Calu3 (cell line): Measurements from ENCODE around the gene SSBP2. TPM values are rescaled to one million over a fixed set of nuclear protein-coding genes. Genes with fewer than 3 reads are reported as not detected.

Source experiments
- BruUV-seq: library from RNA; stranded (reverse); fragments of 400-500 nt; replicated peaks from 2 replicates; lab custom pipeline; 2021; lab: Mats Ljungman, UMichigan
- CTCF ChIA-PET: fragments of 300-600 bp; sonication (Branson Sonifier 250); formaldehyde crosslinking; loops from one replicate; lab custom pipeline; 2022; ENCODE audit warnings: antibody characterized with exemption; lab: Charles Lee
- DNase-seq: peaks from one replicate; pipeline ENCODE4 v3.0.0; 2022
- H3K27ac Mint-ChIP-seq: one replicate; pipeline ENCODE4 v1.8.0; 2022; ENCODE audit warnings: mixed read lengths; ENCODE audit not compliant: unreplicated experiment
- H3K27me3 Mint-ChIP-seq: one replicate; pipeline ENCODE4 v1.8.0; 2022; ENCODE audit warnings: mixed read lengths; ENCODE audit not compliant: unreplicated experiment
- H3K36me3 Mint-ChIP-seq: one replicate; pipeline ENCODE4 v1.8.0; 2022; ENCODE audit warnings: mild to moderate bottlenecking, moderate library complexity, mixed read lengths; ENCODE audit not compliant: insufficient read depth, unreplicated experiment
- H3K4me1 Mint-ChIP-seq: one replicate; pipeline ENCODE4 v1.8.0; 2022; ENCODE audit warnings: mild to moderate bottlenecking, low read depth, mixed read lengths; ENCODE audit not compliant: unreplicated experiment
- H3K4me3 Mint-ChIP-seq: one replicate; pipeline ENCODE4 v1.8.0; 2022; ENCODE audit warnings: mild to moderate bottlenecking, low read depth, moderate library complexity, mixed read lengths; ENCODE audit not compliant: unreplicated experiment
- H3K9me3 Mint-ChIP-seq: one replicate; pipeline ENCODE4 v1.8.0; 2022; ENCODE audit warnings: low read depth, mixed read lengths; ENCODE audit not compliant: unreplicated experiment
- intact Hi-C: fragments of 100-400 bp; cut with micrococcal nuclease; formaldehyde crosslinking; loops from one replicate; pipeline ENCODE4 v1.10.0; 2022; ENCODE audit not compliant: unreplicated experiment
- total RNA-seq: library from RNA; stranded (reverse); gene quantifications from 2 replicates; pipeline ENCODE4 v1.2.3, GENCODE V29; 2022
- TF ChIP-seq, protein P1 (sequence below): fragments of 200-600 bp; IDR thresholded peaks from one replicate; pipeline ENCODE4 v1.8.0; 2022; ENCODE audit warnings: antibody characterized with exemption; ENCODE audit not compliant: unreplicated experiment

The SSBP2 gene
- total RNA-seq, 1 experiment from 2014 or later, result 18.9 TPM

DNA sequence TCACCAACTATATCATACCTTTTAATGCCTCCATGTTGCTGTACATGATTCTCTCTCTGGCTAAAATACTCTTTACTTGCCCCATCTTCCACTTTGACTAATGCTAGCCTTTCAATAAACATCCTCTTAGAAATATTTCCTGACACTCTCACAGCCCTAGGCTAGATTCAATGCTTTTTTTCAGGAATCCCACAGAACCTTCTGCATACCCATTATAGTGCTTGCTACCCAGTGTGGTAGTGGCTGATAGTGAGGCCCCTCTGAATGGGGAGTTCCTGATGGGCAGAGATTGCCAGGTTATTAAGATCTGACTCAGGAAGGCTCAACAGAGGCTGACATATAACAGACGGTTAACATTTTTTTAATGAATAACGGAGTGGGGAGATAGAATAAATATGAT lies 11.6 kb downstream of the SSBP2 start:
- H3K4me3 Mint-ChIP-seq, result no peak overlapping the region
- CTCF ChIA-PET, result no interaction called here
- H3K36me3 Mint-ChIP-seq, result no peaks in the 10 kb centered on the region
- no TSS peak for BruUV-seq
- no peaks in the 10 kb centered on the region for H3K9me3 Mint-ChIP-seq
- peaks cover 9% of the 10 kb centered on the region for H3K4me1 Mint-ChIP-seq
- intact Hi-C loops, result no loop called here
- no peak overlapping the region for H3K27ac Mint-ChIP-seq
- H3K27me3 Mint-ChIP-seq, result no peaks in the 10 kb centered on the region
- DNase-seq, result no peak
- TF ChIP-seq, protein P1, sequence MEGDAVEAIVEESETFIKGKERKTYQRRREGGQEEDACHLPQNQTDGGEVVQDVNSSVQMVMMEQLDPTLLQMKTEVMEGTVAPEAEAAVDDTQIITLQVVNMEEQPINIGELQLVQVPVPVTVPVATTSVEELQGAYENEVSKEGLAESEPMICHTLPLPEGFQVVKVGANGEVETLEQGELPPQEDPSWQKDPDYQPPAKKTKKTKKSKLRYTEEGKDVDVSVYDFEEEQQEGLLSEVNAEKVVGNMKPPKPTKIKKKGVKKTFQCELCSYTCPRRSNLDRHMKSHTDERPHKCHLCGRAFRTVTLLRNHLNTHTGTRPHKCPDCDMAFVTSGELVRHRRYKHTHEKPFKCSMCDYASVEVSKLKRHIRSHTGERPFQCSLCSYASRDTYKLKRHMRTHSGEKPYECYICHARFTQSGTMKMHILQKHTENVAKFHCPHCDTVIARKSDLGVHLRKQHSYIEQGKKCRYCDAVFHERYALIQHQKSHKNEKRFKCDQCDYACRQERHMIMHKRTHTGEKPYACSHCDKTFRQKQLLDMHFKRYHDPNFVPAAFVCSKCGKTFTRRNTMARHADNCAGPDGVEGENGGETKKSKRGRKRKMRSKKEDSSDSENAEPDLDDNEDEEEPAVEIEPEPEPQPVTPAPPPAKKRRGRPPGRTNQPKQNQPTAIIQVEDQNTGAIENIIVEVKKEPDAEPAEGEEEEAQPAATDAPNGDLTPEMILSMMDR, result no peak

DNA sequence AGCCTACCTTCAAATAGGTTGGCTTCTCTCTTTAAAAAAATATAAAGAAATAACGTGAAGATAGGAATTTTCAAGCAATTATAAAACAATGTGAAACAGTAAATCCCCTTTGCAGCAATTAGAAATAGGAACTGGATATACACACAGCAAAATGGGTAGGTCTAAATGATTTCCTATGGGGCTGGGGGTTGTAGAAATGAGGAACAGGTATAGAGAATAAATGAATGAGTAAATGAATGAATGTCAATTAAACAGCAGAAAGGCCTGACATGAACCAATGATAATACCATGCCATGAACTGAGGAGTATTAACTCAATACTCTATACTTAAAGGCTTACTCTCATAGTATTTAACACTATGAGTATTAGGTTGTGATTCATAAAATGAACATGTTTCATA lies 21.6 kb downstream of the SSBP2 start:
- H3K27ac Mint-ChIP-seq, result no peak overlapping the region
- H3K9me3 Mint-ChIP-seq, result no peaks in the 10 kb centered on the region
- DNase-seq, result no peak
- H3K27me3 Mint-ChIP-seq, result no peaks in the 10 kb centered on the region
- TF ChIP-seq, protein P1, result no peak
- CTCF ChIA-PET, result no interaction called here
- intact Hi-C loops, result no loop called here
- H3K4me3 Mint-ChIP-seq, result no peak overlapping the region
- no peaks in the 10 kb centered on the region for H3K36me3 Mint-ChIP-seq
- H3K4me1 Mint-ChIP-seq, result no peaks in the 10 kb centered on the region
- BruUV-seq, result no TSS peak

DNA sequence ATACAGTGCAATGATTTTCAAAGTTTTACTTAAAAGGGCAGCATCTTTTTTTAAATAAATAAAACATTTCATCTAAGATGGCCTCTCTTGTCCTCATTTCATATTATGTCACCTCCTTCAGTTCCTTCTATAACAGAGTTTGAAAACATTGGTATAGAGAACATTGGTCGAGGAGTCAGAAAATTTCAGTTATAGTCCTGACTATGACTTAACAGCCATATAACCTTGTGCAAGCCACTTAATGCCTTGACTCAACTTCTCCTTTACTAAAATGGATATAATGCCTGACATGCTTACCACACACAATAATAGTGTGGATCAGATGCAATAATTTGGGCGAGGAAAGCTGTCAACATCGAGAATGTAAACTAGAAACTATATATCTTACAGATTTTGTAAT lies 22.6 kb downstream of the SSBP2 start:
- DNase-seq, result no peak
- H3K27ac Mint-ChIP-seq, result no peak overlapping the region
- CTCF ChIA-PET, result no interaction called here
- intact Hi-C loops, result no loop called here
- H3K36me3 Mint-ChIP-seq, result no peaks in the 10 kb centered on the region
- TF ChIP-seq, protein P1, result no peak
- H3K27me3 Mint-ChIP-seq, result no peaks in the 10 kb centered on the region
- BruUV-seq, result no TSS peak
- no peaks in the 10 kb centered on the region for H3K4me1 Mint-ChIP-seq
- H3K9me3 Mint-ChIP-seq, result no peaks in the 10 kb centered on the region
- H3K4me3 Mint-ChIP-seq, result no peak overlapping the region

DNA sequence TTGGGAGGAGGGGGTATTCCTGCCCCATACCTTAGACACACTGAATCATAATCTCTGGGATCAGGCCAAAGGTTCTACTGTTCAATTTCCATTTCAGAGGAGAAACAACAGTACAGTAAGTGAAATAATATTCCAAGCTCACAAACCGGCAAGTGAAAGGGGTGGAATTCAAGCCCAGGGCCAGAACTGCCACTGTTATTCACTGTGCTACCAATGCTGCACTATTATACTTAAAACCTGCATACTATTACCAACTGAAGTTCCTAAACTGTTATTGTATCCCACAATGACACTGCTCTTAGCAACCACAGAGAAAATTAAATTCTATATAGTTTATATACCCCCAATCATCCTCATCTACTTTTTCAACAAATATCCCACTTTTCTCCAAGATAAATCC lies 24.6 kb downstream of the SSBP2 start:
- intact Hi-C loops, result no loop called here
- H3K4me3 Mint-ChIP-seq, result no peak overlapping the region
- H3K9me3 Mint-ChIP-seq, result no peaks in the 10 kb centered on the region
- no peak overlapping the region for H3K27ac Mint-ChIP-seq
- CTCF ChIA-PET, result no interaction called here
- TF ChIP-seq, protein P1, result no peak
- no peak for DNase-seq
- no peaks in the 10 kb centered on the region for H3K27me3 Mint-ChIP-seq
- no TSS peak for BruUV-seq
- no peaks in the 10 kb centered on the region for H3K36me3 Mint-ChIP-seq
- peaks cover 3% of the 10 kb centered on the region for H3K4me1 Mint-ChIP-seq

DNA sequence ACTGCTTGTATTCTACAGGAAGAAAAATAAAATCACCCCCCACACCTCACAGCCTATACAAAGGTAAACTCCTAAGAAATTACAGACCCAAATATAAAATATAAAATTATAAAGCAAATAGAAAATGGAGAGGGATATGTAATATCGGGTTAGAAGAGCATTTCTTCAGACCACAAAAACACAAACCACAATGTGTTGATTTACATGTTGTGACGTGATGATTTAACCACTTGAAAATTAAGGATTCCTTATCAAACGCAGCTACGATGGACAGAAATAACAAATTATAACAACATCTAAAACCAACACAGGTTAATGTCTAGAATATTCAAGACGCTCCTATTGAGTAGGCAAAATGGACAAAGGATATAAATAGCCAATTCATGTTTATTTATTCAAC lies 26.3 kb downstream of the SSBP2 start:
- intact Hi-C loops, result no loop called here
- Mint-ChIP-seq H3K4me1 (peaks cover 11% of the 10 kb centered on the region), H3K9me3 (no peaks in the 10 kb centered on the region), H3K36me3 (no peaks in the 10 kb centered on the region), H3K4me3 (no peak overlapping the region), H3K27ac (no peak overlapping the region), H3K27me3 (no peaks in the 10 kb centered on the region)
- TF ChIP-seq, protein P1, result no peak
- no peak for DNase-seq
- CTCF ChIA-PET, result no interaction called here
- no TSS peak for BruUV-seq
